MCF 10A (cell line): ENCODE data around the gene MAPKAPK2. TPM values are rescaled to one million over a fixed set of nuclear protein-coding genes. Genes with fewer than 3 reads are reported as not detected.

ENCODE experiments used
- BruUV-seq: library from RNA; stranded (reverse); fragments of 400-500 nt; replicated peaks from 2 replicates; lab custom pipeline; 2021; lab: Mats Ljungman, UMichigan
- CTCF ChIA-PET: fragments of 300-600 bp; sonication (Branson Sonifier 250); formaldehyde crosslinking; extraction: SDS; loops from one replicate; lab custom pipeline; 2021; ENCODE audit warnings: antibody characterized with exemption, inconsistent platforms; lab: Yijun Ruan, JAX
- POLR2A ChIA-PET: fragments of 300-600, 350-650 bp; sonication (Branson Sonifier 250); formaldehyde crosslinking; extraction: SDS; loops from one replicate; lab custom pipeline; 2020; ENCODE audit warnings: antibody characterized with exemption, inconsistent platforms; lab: Yijun Ruan, JAX
- DNase-seq: peaks from one replicate; pipeline ENCODE4 v3.0.0-alpha.2; 2018; ENCODE audit not compliant: unreplicated experiment
- H3K27ac Mint-ChIP-seq: one replicate; pipeline ENCODE4 v1.8.0; 2022; ENCODE audit warnings: mild to moderate bottlenecking, low read depth, mixed read lengths; ENCODE audit not compliant: unreplicated experiment
- H3K27me3 Mint-ChIP-seq: one replicate; pipeline ENCODE4 v1.8.0; 2022; ENCODE audit warnings: mixed read lengths; ENCODE audit not compliant: insufficient read depth, unreplicated experiment
- H3K36me3 Mint-ChIP-seq: one replicate; pipeline ENCODE4 v1.8.0; 2022; ENCODE audit warnings: mild to moderate bottlenecking, moderate library complexity, mixed read lengths; ENCODE audit not compliant: insufficient read depth, unreplicated experiment
- H3K4me1 Mint-ChIP-seq: one replicate; pipeline ENCODE4 v1.8.0; 2022; ENCODE audit warnings: mixed read lengths; ENCODE audit not compliant: insufficient read depth, unreplicated experiment
- H3K4me3 Mint-ChIP-seq: one replicate; pipeline ENCODE4 v1.8.0; 2022; ENCODE audit warnings: mild to moderate bottlenecking, moderate library complexity, mixed read lengths; ENCODE audit not compliant: unreplicated experiment
- H3K9me3 Mint-ChIP-seq: one replicate; pipeline ENCODE4 v1.8.0; 2022; ENCODE audit warnings: mixed read lengths; ENCODE audit not compliant: unreplicated experiment
- intact Hi-C: fragments of 100-400 bp; cut with micrococcal nuclease; formaldehyde crosslinking; loops from 2 replicates; pipeline ENCODE4 v1.14.1; 2022
- total RNA-seq: library from RNA; stranded (reverse); gene quantifications from 2 replicates; pipeline ENCODE4 v1.2.3, GENCODE V29; 2022
- TF ChIP-seq, protein P1 (sequence below): fragments of 200-600 bp; IDR thresholded peaks from one replicate; pipeline ENCODE4 v1.8.0; 2022; ENCODE audit warnings: antibody characterized with exemption, mild to moderate bottlenecking; ENCODE audit not compliant: unreplicated experiment

MAPKAPK2 gene
- total RNA-seq, 1 experiment from 2014 or later = 142 TPM

DNA sequence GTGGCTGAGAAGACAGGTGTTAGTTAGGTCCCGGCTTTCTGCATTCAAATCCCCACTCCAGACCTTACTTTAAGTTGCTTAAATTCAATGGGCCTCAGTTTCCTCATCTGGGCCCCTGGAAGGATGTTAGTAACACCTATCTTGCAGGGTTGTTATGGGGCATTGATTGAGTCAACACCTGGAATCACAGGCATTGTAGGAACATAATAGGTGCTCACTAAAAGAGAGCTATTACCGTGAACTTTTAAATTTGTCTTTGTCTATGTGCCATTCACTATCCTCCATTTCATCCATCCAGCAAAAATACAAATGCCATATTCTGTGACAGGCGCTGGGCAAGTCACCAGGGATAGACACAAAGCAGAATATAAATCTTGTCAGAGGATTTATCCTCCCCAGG lies 10.5 kb upstream of the MAPKAPK2 start:
- no peaks in the 10 kb centered on the region for H3K36me3 Mint-ChIP-seq
- peaks cover 18% of the 10 kb centered on the region for H3K4me1 Mint-ChIP-seq
- CTCF ChIA-PET = interaction anchor here (0.5 to 34.4 kb wide), 16 partner anchors 10 to 540 kb away, joined by 3 to 1191 read pairs (median 4); partner anchors contain the start of gene DYRK3
- intact Hi-C loops = loop anchor here (1.0 kb wide), 1 partner anchor 35 kb away; no protein-coding TSS in a partner anchor
- BruUV-seq = no TSS peak
- TF ChIP-seq, protein P1, sequence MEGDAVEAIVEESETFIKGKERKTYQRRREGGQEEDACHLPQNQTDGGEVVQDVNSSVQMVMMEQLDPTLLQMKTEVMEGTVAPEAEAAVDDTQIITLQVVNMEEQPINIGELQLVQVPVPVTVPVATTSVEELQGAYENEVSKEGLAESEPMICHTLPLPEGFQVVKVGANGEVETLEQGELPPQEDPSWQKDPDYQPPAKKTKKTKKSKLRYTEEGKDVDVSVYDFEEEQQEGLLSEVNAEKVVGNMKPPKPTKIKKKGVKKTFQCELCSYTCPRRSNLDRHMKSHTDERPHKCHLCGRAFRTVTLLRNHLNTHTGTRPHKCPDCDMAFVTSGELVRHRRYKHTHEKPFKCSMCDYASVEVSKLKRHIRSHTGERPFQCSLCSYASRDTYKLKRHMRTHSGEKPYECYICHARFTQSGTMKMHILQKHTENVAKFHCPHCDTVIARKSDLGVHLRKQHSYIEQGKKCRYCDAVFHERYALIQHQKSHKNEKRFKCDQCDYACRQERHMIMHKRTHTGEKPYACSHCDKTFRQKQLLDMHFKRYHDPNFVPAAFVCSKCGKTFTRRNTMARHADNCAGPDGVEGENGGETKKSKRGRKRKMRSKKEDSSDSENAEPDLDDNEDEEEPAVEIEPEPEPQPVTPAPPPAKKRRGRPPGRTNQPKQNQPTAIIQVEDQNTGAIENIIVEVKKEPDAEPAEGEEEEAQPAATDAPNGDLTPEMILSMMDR = no peak
- no peaks in the 10 kb centered on the region for H3K27me3 Mint-ChIP-seq
- POLR2A ChIA-PET = interaction anchor here (0.6 to 7.1 kb wide), 21 partner anchors 10 to 607 kb away, joined by 3 to 124 read pairs (median 6); partner anchors contain the start of genes DYRK3, EIF2D and MAPKAPK2
- DNase-seq = no peak
- no peak overlapping the region for H3K27ac Mint-ChIP-seq
- H3K9me3 Mint-ChIP-seq = no peaks in the 10 kb centered on the region
- no peak overlapping the region for H3K4me3 Mint-ChIP-seq

DNA sequence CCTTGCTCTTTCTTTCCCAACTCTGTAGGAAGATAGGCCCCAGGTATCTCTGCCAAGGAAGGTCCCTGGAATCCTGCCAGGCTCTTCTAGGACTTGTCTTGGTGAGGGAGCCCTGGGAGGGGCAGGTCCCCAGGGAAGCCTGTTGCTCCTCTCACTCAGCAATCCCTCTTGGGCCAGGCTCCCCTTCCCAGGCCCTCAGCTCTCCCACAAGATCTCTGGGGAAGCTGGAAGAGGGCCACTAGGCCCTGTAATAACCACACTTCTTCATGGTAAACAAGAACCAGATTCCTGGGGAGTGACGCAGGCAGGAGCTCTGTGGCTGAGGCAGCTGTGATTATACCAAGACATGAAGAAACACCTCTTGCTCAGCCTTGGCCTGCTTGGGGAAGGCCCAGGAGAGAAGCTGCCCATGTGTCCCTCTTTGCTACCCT lies 9.9 kb upstream of the MAPKAPK2 start:
- peak overlapping the region; percentile 48 for H3K4me3 Mint-ChIP-seq
- no peaks in the 10 kb centered on the region for H3K9me3 Mint-ChIP-seq
- TF ChIP-seq, protein P1 = no peak
- no peaks in the 10 kb centered on the region for H3K27me3 Mint-ChIP-seq
- no TSS peak for BruUV-seq
- H3K27ac Mint-ChIP-seq = no peak overlapping the region
- intact Hi-C loops = loop anchor here (1.0 kb wide), 1 partner anchor 35 kb away; no protein-coding TSS in a partner anchor
- H3K4me1 Mint-ChIP-seq = peaks cover 18% of the 10 kb centered on the region
- H3K36me3 Mint-ChIP-seq = no peaks in the 10 kb centered on the region
- ChIA-PET CTCF (interaction anchor here (0.5 to 34.4 kb wide), 17 partner anchors 10 to 1086 kb away, joined by 3 to 1191 read pairs (median 5); partner anchors contain the start of gene DYRK3), POLR2A (interaction anchor here (0.5 to 7.1 kb wide), 27 partner anchors 11 to 1863 kb away, joined by 3 to 124 read pairs (median 5); partner anchors contain the start of genes C1orf116, DYRK3, EIF2D and MAPKAPK2)
- peak; percentile 100 for DNase-seq

DNA sequence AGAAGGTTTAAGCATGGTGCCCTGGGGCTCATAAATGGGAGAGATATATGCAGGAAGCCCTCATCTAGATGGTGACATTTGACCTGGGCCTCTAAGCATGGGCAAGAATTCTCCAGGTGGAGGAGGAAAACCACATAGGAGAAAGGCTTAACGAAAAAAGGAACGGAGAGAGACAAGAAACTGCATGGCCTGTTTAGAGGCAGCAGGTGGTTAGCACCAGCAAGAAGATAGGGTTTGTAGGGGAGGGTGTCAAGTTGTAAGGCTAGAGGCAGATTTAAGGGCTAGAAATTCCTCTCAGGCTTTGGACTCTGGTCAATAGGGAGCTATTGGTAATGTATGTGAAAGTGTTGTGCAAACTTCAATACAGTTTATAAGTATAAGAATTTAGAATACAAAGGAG lies 8.2 kb upstream of the MAPKAPK2 start:
- no TSS peak for BruUV-seq
- Mint-ChIP-seq H3K9me3 (no peaks in the 10 kb centered on the region), H3K27ac (no peak overlapping the region), H3K4me3 (no peak overlapping the region), H3K36me3 (no peaks in the 10 kb centered on the region), H3K4me1 (peaks cover 18% of the 10 kb centered on the region), H3K27me3 (no peaks in the 10 kb centered on the region)
- CTCF ChIA-PET = interaction anchor here (0.6 to 34.4 kb wide), 7 partner anchors 9 to 305 kb away, joined by 3 to 1191 read pairs (median 8); partner anchors contain the start of gene DYRK3
- TF ChIP-seq, protein P1 = no peak
- POLR2A ChIA-PET = interaction anchor here (0.5 to 7.1 kb wide), 8 partner anchors 10 to 1550 kb away, joined by 3 to 124 read pairs (median 8); partner anchors contain the start of genes C1orf116 and MAPKAPK2
- intact Hi-C loops = no loop called here
- DNase-seq = no peak

DNA sequence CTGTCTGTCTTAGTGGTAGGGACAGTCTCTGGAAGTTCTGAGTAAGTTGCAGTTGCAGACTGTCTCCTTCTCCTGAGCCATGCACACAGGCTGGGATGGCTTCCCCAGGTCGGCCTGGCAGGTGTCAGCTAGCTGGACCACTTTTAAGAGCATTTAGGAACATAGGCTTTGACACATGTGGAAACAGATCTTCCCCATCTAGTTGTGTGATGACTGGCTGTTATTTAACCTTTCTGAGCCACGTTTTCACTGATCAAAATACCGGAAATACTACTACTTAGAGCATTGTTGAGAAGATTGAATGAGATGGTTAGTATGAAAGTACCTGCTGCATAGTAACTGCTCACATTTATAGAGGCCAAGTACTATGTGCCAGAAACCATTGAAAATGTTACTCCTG lies 6.2 kb upstream of the MAPKAPK2 start:
- no peak overlapping the region for H3K27ac Mint-ChIP-seq
- CTCF ChIA-PET = interaction anchor here (1.8 to 9.0 kb wide), 2 partner anchors 14 to 45 kb away, joined by 7 to 142 read pairs; no protein-coding TSS in a partner anchor
- no peaks in the 10 kb centered on the region for H3K27me3 Mint-ChIP-seq
- BruUV-seq = no TSS peak
- POLR2A ChIA-PET = no interaction called here
- TF ChIP-seq, protein P1 = no peak
- intact Hi-C loops = no loop called here
- no peaks in the 10 kb centered on the region for H3K9me3 Mint-ChIP-seq
- no peaks in the 10 kb centered on the region for H3K36me3 Mint-ChIP-seq
- DNase-seq = no peak
- H3K4me1 Mint-ChIP-seq = peaks cover 18% of the 10 kb centered on the region
- H3K4me3 Mint-ChIP-seq = no peak overlapping the region
